Endothelial cell of umbilical vein (primary cell): ENCODE data around the gene S100A14. TPM values are rescaled to one million over a fixed set of nuclear protein-coding genes. Genes with fewer than 3 reads are reported as not detected.

Experiments
- BruUV-seq: library from RNA; stranded (reverse); fragments of 400-500 nt; replicated peaks from 2 replicates; lab custom pipeline; 2021; lab: Mats Ljungman, UMichigan
- CTCF ChIA-PET: fragments of 300-600, 350-600 bp; sonication (Branson Sonifier 250); formaldehyde crosslinking; loops from one replicate; lab custom pipeline; 2021; ENCODE audit warnings: antibody characterized with exemption, inconsistent platforms; lab: Charles Lee
- POLR2A ChIA-PET: fragments of 300-600, 350-600 bp; sonication (Branson Sonifier 250); formaldehyde crosslinking; loops from one replicate; lab custom pipeline; 2021; ENCODE audit warnings: antibody characterized with exemption, inconsistent platforms; lab: Charles Lee
- DNase-seq: peaks from one replicate; pipeline ENCODE4 v3.0.0-alpha.2; 2011; ENCODE audit warnings: low read depth, low spot score
- FAIRE-seq: peaks from 2 replicates; lab custom pipeline; 2011; peaks lifted over from hg19 to GRCh38; lab: Jason Lieb, UNC
- H2AFZ ChIP-seq: 2 replicates; pipeline ENCODE4 v1.6.0; 2012; ENCODE audit warnings: low read depth, low read length, control low read depth, inconsistent platforms
- H3K27ac ChIP-seq: 2 replicates; pipeline ENCODE4 v1.5.1; 2011; ENCODE audit warnings: low read depth, mild to moderate bottlenecking, control low read depth, low read length, moderate library complexity; ENCODE audit not compliant: insufficient read depth
- H3K27me3 ChIP-seq, 2 experiments: 2 replicates each; pipeline versions ENCODE4 v1.6.0 to v1.6.1; 2011; ENCODE audit warnings: low read length in 2 of 2, mixed read lengths in 1 of 2; ENCODE audit not compliant: control insufficient read depth in 2 of 2, insufficient read depth in 2 of 2
- H3K36me3 ChIP-seq, 2 experiments: 2 replicates in 1 of 2; 3 replicates in 1 of 2; pipeline ENCODE4 v1.5.1; 2011; ENCODE audit warnings: low read length in 2 of 2, mild to moderate bottlenecking in 1 of 2, moderate library complexity in 1 of 2; ENCODE audit not compliant: control insufficient read depth in 2 of 2, insufficient read depth in 2 of 2; ENCODE audit errors: extremely low read depth in 1 of 2
- H3K4me1 ChIP-seq: 3 replicates; pipeline ENCODE4 v1.5.1; 2011; ENCODE audit warnings: mild to moderate bottlenecking, low read length; ENCODE audit not compliant: control insufficient read depth, insufficient read depth; ENCODE audit errors: extremely low read depth
- H3K4me2 ChIP-seq: 2 replicates; pipeline ENCODE4 v1.6.1; 2011; ENCODE audit warnings: low read length, control low read depth, mixed read lengths; ENCODE audit not compliant: insufficient read depth
- H3K4me3 ChIP-seq, 3 experiments: fragments of 200-600 bp in 1 of 3; sonication (generic), shearing (Covaris generic) in 1 of 3; replicated peaks in 1 of 3; 2 replicates each; pipeline ENCODE4 v1.5.1; 2011 to 2016; ENCODE audit warnings: control low read depth in 3 of 3, low read length in 3 of 3, mild to moderate bottlenecking in 2 of 3, inconsistent platforms in 1 of 3, low read depth in 1 of 3, moderate library complexity in 1 of 3; ENCODE audit not compliant: insufficient read depth in 1 of 3
- H3K79me2 ChIP-seq: 2 replicates; pipeline ENCODE4 v1.6.0; 2012; ENCODE audit warnings: low read length, inconsistent platforms; ENCODE audit not compliant: control insufficient read depth, insufficient read depth
- H3K9ac ChIP-seq: replicated peaks from 2 replicates; pipeline ENCODE3; 2011; ENCODE audit warnings: low read length, control low read depth; ENCODE audit not compliant: insufficient read depth; ENCODE audit errors: extremely low read depth
- H3K9me1 ChIP-seq: replicated peaks from 3 replicates; pipeline ENCODE4 v1.6.0; 2011; ENCODE audit warnings: mild to moderate bottlenecking, low read length; ENCODE audit not compliant: control insufficient read depth, insufficient read depth; ENCODE audit errors: extremely low read depth
- H3K9me3 ChIP-seq: replicated peaks from 2 replicates; pipeline ENCODE4 v1.5.1; 2012; ENCODE audit warnings: low read length, inconsistent platforms; ENCODE audit not compliant: control insufficient read depth, insufficient read depth
- H4K20me1 ChIP-seq: replicated peaks from 2 replicates; pipeline ENCODE3; 2011; ENCODE audit warnings: mild to moderate bottlenecking, low read length; ENCODE audit not compliant: control insufficient read depth, insufficient read depth; ENCODE audit errors: extremely low read depth
- EZH2 ChIP-seq: IDR thresholded peaks from 2 replicates; pipeline ENCODE4 v1.6.1; 2012; ENCODE audit warnings: borderline replicate concordance, low read depth, mild to moderate bottlenecking, moderate library complexity, low read length, inconsistent platforms; ENCODE audit not compliant: severe bottlenecking
- FOS ChIP-seq: IDR thresholded peaks from 2 replicates; pipeline ENCODE4 v1.6.1; 2011; ENCODE audit warnings: mild to moderate bottlenecking, low read length, moderate library complexity, borderline replicate concordance; ENCODE audit not compliant: insufficient read depth
- GATA2 ChIP-seq: IDR thresholded peaks from 2 replicates; pipeline ENCODE4 v1.7.0; 2011; ENCODE audit warnings: low read depth, mild to moderate bottlenecking, moderate library complexity, mixed read lengths, low read length; ENCODE audit not compliant: insufficient read length, insufficient read depth
- JUN ChIP-seq: IDR thresholded peaks from 2 replicates; pipeline ENCODE4 v1.6.1; 2011; ENCODE audit warnings: borderline replicate concordance, low read depth; ENCODE audit not compliant: insufficient read length, insufficient read depth
- MYC ChIP-seq: IDR thresholded peaks from one replicate; pipeline ENCODE4 v1.6.1; 2011; ENCODE audit warnings: mild to moderate bottlenecking, low read depth, low read length
- POLR2A ChIP-seq: IDR thresholded peaks from 2 replicates; pipeline ENCODE4 v1.6.1; 2012; ENCODE audit warnings: low read depth, mild to moderate bottlenecking, control low read depth, low read length
- POLR2AphosphoS5 ChIP-seq: IDR thresholded peaks from 2 replicates; pipeline ENCODE4 v1.6.1; 2012; ENCODE audit warnings: low read depth, mild to moderate bottlenecking, control low read depth, low read length, moderate library complexity; ENCODE audit not compliant: insufficient read depth
- dilution Hi-C: fragments of 300-500 bp; cut with MboI; formaldehyde crosslinking; loops from one replicate; pipeline ENCODE4 v1.15.0; 2019; ENCODE audit warnings: low sequenced_read_pairs; ENCODE audit not compliant: extremely low pct_ligation_motif_present
- intact Hi-C: fragments of 100-400 bp; cut with micrococcal nuclease; formaldehyde crosslinking; loops from one replicate; pipeline ENCODE4 v1.10.0; 2022
- polyA plus RNA-seq, 4 experiments: library from polyadenylated mRNA; depleted of rRNA in 3 of 4; stranded (reverse) in 3 of 4; unstranded in 1 of 4; fragments of >200 nt; gene quantifications; 2 replicates each; pipeline versions ENCODE4 v1.2.1 to v1.2.3, GENCODE V29; 2011 to 2012; ENCODE audit warnings: missing spikeins in 1 of 4
- total RNA-seq: library from RNA; stranded (reverse); gene quantifications from 2 replicates; pipeline ENCODE4 v1.2.3, GENCODE V29; 2021
- TF ChIP-seq, protein P1 (sequence below), 2 donors: IDR thresholded peaks; 1 replicate in 1 of 2; 2 replicates in 1 of 2; pipeline ENCODE4 v1.5.1; 2011; ENCODE audit warnings: low read length in 2 of 2, mild to moderate bottlenecking in 2 of 2, moderate library complexity in 2 of 2, control low read depth in 1 of 2, inconsistent platforms in 1 of 2, low read depth in 1 of 2; ENCODE audit not compliant: insufficient read depth in 1 of 2; ENCODE audit errors: extremely low read depth in 1 of 2
- TF ChIP-seq, protein P2 (sequence below): IDR thresholded peaks from 2 replicates; pipeline ENCODE4 v1.6.1; 2011; ENCODE audit not compliant: insufficient read depth, insufficient read length

The S100A14 gene
- total and polyA plus RNA-seq, 2 donors (not counting 3 experiments of a cell fraction or from before 2014, with no cell fraction given), result 0.10 TPM; not detected in 1

- Histone ChIP-seq H3K4me2 (no peak overlapping the region), H4K20me1 (no peaks in the 10 kb centered on the region), H3K9ac (no peak overlapping the region), H3K9me3 (no peaks in the 10 kb centered on the region), H3K9me1 (no peaks in the 10 kb centered on the region), H3K4me3 (no peak overlapping the region), H3K27me3 (no peaks in the 10 kb centered on the region), H3K36me3 (peaks cover 30 to 31% of the 10 kb centered on the region in 2 experiments), H3K27ac (no peak overlapping the region), H2AFZ (no peak overlapping the region), H3K4me1 (no peaks in the 10 kb centered on the region), H3K79me2 (peaks cover 5% of the 10 kb centered on the region)
- POLR2A ChIA-PET, result interaction anchor here (0.7 kb wide), 1 partner anchor 75 kb away, joined by 3 read pairs; no protein-coding TSS in a partner anchor
- CTCF ChIA-PET, result interaction anchor here (0.9 kb wide), 1 partner anchor 13 kb away, joined by 3 read pairs; the partner anchor contains the start of gene CHTOP
- intact Hi-C loops (no loop called here), dilution Hi-C loops (no loop called here)
- FAIRE-seq (no peak), DNase-seq (no peak)
- BruUV-seq, result no TSS peak
- peak; percentile 15 for TF ChIP-seq POLR2AphosphoS5
- TF ChIP-seq FOS, result no peak
Measured at GRCh38 chr1:153646672-153647345, 30.7 kb upstream of the S100A14 start.

DNA sequence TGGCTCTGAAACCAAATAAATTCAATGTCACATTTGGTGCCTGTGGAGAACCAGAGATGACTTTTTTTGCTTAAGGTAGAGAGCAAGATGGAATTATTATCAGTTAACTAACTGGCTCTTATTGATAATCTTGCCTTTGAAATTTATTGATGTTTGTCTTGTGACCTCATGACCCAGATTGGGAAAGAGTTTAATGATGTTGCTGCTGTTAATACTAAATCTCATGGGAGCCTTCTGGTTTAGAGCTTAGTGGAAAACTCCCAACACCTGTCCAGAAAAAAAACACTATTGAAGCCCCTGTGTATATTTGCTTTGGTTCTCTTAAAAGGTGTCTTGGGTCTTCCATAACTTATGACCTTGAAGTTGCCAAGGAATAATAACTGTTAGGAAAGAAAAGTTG, 27.7 kb upstream of the S100A14 start:
- DNase-seq (no peak), FAIRE-seq (no peak)
- Histone ChIP-seq H4K20me1 (peaks cover 2% of the 10 kb centered on the region), H3K9me3 (no peaks in the 10 kb centered on the region), H3K79me2 (peaks cover 19% of the 10 kb centered on the region), H3K36me3 (peaks cover 41 to 42% of the 10 kb centered on the region in 2 experiments), H3K27me3 (no peaks in the 10 kb centered on the region), H3K27ac (no peak overlapping the region), H3K4me3 (no peak overlapping the region), H2AFZ (no peak overlapping the region), H3K9me1 (no peaks in the 10 kb centered on the region), H3K4me1 (no peaks in the 10 kb centered on the region), H3K4me2 (no peak overlapping the region), H3K9ac (no peak overlapping the region)
- TF ChIP-seq MYC (no peak), EZH2 (no peak), GATA2 (no peak), POLR2AphosphoS5 (no peak), POLR2A (no peak), JUN (no peak), FOS (no peak)
- TF ChIP-seq, protein P1, sequence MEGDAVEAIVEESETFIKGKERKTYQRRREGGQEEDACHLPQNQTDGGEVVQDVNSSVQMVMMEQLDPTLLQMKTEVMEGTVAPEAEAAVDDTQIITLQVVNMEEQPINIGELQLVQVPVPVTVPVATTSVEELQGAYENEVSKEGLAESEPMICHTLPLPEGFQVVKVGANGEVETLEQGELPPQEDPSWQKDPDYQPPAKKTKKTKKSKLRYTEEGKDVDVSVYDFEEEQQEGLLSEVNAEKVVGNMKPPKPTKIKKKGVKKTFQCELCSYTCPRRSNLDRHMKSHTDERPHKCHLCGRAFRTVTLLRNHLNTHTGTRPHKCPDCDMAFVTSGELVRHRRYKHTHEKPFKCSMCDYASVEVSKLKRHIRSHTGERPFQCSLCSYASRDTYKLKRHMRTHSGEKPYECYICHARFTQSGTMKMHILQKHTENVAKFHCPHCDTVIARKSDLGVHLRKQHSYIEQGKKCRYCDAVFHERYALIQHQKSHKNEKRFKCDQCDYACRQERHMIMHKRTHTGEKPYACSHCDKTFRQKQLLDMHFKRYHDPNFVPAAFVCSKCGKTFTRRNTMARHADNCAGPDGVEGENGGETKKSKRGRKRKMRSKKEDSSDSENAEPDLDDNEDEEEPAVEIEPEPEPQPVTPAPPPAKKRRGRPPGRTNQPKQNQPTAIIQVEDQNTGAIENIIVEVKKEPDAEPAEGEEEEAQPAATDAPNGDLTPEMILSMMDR (IDR thresholded peaks at IDR 0.05; ENCODE audit: extremely low read depth in 1 of 2, insufficient read depth in 1 of 2, low read depth in 1 of 2, low read length in 2 of 2), result no peak
- TF ChIP-seq, protein P2, sequence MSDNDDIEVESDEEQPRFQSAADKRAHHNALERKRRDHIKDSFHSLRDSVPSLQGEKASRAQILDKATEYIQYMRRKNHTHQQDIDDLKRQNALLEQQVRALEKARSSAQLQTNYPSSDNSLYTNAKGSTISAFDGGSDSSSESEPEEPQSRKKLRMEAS, result no peak
- dilution Hi-C loops, result no loop called here
- ChIA-PET POLR2A (interaction anchor here (0.7 to 2.1 kb wide), 2 partner anchors 10 to 14 kb away, joined by 3 to 12 read pairs; partner anchors contain the start of gene CHTOP), CTCF (interaction anchor here (1.4 to 2.3 kb wide), 4 partner anchors 8 to 133 kb away, joined by 3 to 11 read pairs (median 6); no protein-coding TSS in a partner anchor)
- intact Hi-C loops, result no loop called here
- BruUV-seq, result no TSS peak
